Middle frontal gyrus (tissue), 1 donor: ENCODE results near the gene TBCCD1.
A peak's percentile ranks its signal among the peaks of the same experiment; 100 is the strongest.
"Not testable (repeated sequence)": the region's sequence is repeated elsewhere in the genome, so short reads cannot be mapped to it uniquely, and the experiment has no call there.

Experiments
- DNase-seq: peaks from one replicate; pipeline ENCODE4 v3.0.0-alpha.2; 2015; ENCODE audit warnings: low spot score; ENCODE audit errors: extremely low spot score

Gene TBCCD1

GRCh38 chr3:186596568-186597287, 29.6 kb upstream of the TBCCD1 start:
- no peak for DNase-seq

- DNase-seq = no peak
Measured at GRCh38 chr3:186594591-186595113, 27.5 kb upstream of the TBCCD1 start.

- DNase-seq = no peak
Measured at GRCh38 chr3:186593862-186594261, 26.7 kb upstream of the TBCCD1 start.

DNA sequence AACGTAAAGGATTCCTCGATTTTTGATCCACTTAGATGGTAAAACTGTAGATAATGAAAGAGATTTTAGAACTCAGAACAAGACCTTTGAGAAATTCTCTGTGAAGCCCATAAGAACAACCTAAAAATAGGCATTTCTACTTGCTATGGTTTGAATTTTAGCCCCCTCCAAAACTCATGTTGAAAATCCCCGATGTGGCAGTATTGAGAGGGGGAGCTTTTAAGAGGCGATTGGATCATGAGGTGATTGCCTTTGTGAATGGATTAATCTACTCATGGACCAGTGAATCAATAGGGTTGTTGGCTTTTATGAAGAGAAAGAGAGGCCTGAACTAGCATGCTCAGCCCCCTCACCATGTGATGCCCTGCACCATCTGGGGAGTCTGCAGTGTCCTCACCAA, 25.5 kb upstream of the TBCCD1 start:
- DNase-seq = no peak

DNA sequence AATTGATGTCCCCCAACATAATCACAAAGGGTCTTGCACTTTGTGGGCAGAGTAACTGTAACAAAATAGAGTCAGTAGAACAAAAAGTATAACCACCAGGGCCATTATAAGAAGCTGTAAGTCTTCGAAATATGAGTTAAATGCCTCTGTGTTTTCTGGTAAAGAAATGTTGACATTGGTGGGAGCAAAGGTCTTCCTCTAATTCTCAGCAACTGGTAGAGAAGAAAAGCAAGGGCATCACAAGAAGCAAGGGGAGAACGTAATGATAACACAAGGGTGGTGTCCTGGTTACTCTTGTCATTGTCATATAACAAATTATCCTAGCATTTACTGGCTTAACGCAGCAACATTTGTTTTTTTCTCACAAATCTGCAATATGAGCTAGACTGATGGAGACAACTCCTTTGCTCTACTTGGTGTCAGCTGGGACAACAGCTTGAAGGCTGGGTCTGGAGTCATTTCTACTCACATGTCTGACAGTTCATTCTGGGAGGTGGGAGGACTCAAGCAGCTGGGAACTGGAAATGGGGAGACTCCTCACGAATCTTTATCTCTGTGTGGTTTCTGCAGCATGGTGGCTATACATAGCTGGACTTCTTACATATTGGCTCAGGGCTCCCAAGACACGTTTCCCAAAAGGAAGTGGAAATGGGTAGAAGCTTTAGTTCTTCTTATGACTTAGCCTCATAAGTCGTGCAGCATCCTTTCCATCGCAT, 23.6 kb upstream of the TBCCD1 start:
- DNase-seq = no peak

DNA sequence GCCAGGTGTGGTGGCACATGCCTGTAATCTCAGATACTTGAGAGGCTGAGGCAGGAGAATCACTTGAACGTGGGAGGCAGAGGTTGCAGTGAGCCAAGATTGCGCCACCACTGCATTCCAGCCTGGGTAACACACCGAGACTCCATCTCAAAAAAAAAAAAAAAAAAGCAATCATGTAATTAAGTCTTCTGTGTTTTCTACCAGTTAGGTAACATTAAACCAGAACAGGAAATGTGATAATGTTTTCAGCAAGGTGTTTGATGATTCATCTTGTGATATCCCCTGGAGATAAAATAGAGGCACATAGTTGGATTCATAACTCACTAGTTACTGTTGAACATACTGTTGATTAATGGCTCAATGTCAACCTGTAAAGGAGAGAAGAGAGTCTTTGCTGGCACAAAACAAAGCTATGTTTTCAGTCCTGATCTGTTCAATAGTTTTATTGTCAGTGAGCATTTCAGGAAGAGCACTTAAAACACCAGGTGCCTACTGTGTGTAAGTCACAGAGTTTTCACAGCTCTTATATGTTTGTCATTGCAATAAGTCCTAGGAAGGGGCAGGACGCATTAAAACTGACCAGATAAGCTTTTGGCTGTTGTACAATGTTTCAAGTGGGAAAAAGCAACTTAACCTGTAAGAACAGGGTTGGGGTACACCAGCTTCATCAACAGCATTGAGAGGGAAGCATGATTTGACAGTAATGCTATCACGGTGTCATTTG, 22.9 kb upstream of the TBCCD1 start:
- no peak for DNase-seq

DNA sequence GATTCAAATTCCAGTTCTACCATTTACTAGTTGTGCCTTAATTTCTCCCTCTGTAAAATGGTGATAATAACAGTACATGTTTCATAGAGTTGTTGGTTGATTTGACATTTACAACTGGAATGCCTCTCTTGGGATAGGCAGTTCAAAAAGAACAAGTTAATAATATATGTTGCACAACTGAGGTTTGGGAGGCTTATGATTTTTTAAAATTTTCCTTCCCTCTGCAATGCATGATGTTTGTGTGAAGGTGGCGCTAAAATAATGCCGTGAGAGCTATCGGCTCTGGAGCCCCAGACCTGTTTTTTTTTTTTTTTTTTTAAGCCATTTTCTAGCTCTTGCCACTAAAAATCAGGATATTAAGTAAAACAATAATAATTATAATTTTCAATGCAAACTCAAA, 22.0 kb upstream of the TBCCD1 start:
- DNase-seq = no peak

- no peak for DNase-seq
Measured at GRCh38 chr3:186588632-186589031, 21.5 kb upstream of the TBCCD1 start.

DNA sequence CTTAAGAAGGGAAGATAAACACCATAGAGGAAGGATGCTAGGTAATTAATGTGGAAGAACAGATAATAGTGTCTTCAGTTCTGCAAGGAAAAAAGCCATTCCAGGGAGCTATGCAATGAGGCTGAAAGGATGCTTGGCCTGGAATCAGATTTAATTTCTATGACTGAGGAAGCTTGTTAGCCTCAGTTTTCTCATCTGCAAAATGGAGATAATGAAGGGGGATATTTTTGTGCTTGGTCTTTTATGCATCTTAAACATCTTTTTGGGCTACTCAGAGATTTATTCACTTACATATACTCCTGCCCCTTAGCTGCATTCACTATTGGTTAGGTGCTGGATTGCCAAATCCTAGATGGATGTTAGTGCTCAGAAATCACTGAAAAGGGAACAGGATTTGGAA, 20.0 kb upstream of the TBCCD1 start:
- DNase-seq = no peak

DNA sequence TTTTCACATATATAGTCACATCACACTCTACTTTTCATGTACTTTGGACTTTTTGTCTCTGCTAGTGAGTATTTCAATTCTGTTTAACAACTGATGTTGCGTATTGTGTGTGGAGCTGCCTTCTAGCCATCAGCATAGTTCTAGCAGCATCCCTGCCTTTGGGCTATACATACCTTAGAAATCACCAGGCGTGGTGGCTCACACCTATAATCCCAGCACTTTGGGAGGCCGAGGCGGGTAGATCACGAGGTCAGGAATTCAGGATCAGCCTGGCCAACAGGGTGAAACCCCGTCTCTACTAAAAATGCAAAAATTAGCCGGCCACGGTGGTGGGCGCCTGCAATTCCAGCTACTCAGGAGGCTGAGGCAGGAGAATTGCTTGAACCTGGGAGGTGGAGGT, 19.1 kb upstream of the TBCCD1 start:
- not testable (repeated sequence) for DNase-seq

DNA sequence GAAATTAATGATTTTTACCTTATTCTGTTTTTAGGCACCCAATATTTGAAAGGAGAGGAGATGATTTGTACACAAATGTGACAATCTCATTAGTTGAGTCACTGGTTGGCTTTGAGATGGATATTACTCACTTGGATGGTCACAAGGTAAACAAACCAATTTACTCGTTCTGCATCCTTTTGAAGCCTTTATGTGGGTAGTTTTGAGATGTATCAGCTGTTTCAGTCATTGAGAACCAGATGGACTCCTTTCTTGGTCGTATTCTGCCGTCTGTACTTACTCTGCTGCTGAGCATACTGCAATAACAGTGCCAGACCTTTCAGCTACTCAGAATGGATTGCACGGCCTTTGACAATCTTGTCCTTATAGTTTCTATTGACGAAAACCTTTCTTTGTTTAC, 16.7 kb upstream of the TBCCD1 start:
- no peak for DNase-seq

GRCh38 chr3:186582541-186582940, 15.4 kb upstream of the TBCCD1 start:
- no peak for DNase-seq

- DNase-seq = no peak
Measured at GRCh38 chr3:186580785-186581184, 13.6 kb upstream of the TBCCD1 start.

DNA sequence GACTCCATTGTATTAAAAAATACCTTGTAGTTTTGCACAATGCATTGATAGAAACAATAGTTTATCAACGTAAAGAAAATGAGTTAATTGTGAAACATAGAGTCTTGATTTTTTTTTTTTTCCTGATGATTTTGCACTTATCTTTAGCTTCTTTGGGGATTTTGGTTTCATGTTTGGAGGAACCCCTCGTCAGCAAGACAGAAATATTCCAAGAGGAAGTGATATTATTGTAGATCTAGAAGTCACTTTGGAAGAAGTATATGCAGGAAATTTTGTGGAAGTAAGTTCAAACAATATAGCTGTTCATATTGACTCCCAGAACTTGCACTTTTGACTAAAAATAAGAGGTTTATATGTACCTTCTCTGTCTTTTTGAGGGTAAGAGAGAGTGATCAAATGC, 10.4 kb upstream of the TBCCD1 start:
- no peak for DNase-seq

- no peak for DNase-seq
Measured at GRCh38 chr3:186571644-186572013, 4.5 kb upstream of the TBCCD1 start.

DNA sequence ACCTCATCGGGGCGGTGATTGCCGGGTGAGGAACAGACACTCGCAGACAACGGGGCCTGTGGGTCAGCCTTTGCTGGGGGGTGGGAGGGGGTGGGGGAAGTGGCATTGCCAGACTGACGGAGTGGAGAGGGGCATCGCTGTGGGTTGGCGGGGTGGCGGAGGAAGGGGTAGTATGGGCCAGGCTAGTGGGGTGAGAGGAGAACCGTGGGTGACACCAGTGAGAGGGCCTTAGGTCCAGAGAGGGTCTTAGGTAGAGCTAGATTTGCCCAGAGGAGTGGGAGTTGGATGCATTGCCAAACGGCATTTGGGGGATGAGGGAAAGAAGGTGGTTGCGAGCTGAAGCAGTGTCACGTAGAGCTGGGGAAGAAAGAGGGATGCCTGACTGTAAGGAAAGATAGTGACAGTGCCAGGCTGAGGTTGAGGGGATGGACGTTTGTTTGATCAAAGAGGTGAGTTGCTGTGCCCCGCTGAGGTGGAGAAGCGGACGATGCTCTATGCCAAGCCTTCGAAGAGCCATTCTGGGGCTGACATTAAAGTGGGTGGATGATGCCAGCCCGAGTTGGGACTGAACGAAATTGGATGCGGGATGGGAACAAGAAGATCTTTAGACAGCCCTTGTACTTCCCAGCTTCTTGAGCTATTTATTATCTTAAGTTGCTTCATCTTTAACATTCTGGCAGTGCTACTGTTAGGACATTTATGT, 4.0 kb upstream of the TBCCD1 start:
- DNase-seq = no peak

DNA sequence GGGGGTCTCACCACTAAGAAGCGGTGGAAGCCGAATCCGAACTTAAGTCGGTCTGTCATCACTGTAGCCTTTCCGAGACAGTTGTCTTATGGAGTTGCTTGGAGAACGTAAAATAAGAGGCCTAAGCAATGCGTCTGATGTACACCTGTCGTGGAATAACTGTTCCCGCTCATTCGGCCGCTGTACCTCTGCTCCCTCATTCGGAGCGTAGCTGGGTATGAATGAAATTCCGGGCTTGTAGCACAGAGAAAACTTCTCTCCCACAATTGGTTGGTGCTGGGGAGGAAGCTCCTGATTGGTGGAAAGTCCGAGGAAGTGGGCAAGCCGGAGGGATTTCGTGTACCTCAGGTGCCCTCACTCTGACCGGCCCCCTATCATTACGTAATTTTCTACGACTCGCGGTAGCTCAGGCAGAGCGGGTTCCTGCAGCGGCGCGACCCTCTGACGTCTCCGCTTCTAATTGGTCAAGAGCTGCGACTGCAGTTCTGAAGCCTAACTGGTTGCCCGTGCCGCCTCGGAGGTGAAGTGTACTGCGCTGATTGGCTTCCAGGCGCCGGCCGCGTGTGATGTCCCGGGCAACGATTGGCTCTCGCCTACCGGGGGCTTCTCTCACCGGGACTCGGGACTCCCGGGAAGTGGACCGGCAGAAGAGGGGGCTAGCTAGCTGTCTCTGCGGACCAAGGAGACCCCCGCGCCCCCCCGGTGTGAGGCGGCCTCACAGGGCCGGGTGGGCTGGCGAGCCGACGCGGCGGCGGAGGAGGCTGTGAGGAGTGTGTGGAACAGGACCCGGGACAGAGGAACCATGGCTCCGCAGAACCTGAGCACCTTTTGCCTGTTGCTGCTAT, 3.2 kb upstream of the TBCCD1 start, which contains the start of gene DNAJB11:
Gene DNAJB11 (plus strand): TSS at position 625 of the 845 bp plus-strand sequence. CDS start 178 bp downstream, at position 803.
- DNase-seq = peak; percentile 99

GRCh38 chr3:186569779-186570095, 2.6 kb upstream of the TBCCD1 start:
- no peak for DNase-seq

DNA sequence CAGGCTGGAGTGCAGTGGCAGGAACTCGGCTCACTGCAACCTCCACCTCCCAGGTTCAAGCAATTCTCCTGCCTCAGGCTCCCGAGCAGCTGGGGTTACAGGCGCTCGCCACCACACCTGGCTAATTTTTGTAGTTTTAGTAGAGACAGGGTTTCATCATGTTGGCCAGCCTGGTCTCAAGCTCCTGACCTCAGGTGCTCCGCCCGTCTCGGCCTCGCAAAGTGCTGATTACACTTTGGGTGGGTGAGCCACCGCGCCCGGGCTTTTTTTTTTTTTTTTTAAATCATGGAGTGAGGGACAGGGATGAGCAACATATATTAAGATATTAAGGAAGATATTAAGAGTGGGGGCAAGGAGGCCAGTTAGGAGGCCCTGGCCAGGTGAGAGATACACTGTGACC, 2.2 kb upstream of the TBCCD1 start:
- not testable (repeated sequence) for DNase-seq

GRCh38 chr3:186566772-186567071, 417 bp downstream of the TBCCD1 start:
- DNase-seq = no peak

DNA sequence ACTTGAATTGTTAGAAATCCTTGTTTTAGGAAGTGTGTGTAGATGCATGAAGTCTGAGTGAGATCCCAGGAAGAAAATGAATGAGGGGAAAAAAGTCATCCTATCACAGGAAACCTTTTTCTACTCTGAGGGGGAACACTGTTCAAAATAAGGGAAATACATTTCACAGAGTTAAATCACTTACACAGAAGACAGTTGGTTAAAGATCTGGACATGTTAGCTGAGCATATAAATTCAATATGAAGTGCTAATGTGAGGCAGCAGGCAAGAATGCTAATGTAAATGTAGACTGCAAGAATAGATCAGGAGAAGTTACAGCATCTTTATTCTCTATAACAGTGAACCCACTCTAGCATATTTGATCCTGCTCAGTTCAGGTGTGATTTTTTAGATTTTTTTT, 2.6 kb downstream of the TBCCD1 start:
- DNase-seq = no peak
